ENCODE results near the gene ADAMTS13. TPM values are rescaled to one million over a fixed set of nuclear protein-coding genes. Genes with fewer than 3 reads are reported as not detected.
"Not testable (repeated sequence)": the region's sequence is repeated elsewhere in the genome, so short reads cannot be mapped to it uniquely, and the experiment has no call there.

Gene ADAMTS13
- polyA plus RNA-seq, 1 experiment, result 0.86 TPM

- POLR2A ChIA-PET, result no interaction called here
- CTCF ChIA-PET, result no interaction called here
These were observed 34.5 kb upstream of the ADAMTS13 start for GRCh38 chr9:133387680-133388079.

DNA sequence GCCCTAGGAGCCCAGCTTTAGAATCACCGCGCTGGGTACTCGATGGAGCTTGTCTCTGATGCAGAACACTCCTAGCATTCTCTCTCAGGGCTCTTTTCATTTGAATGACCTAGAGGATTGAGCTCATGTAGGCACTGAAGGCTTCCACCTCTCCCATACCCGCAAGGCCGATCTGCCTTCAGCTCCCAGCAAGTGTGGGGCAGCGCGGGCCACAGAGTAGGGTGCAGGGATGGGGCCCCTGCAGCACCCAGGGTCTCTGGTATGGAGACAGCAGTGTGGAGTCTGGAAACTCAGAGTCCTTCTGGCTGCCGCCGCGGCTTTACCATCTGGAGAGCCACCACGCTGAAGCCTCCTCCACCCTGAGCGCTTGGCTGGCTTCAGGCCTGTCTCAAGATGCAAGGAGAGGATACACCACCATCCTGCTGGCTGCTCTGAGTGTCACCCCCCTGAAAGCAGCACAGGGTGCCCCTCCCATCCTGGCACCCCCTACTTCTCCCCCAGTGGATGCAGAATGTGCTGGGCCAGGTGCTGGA is 33.1 kb upstream of the ADAMTS13 start:
- no peak for DNase-seq (ENCODE audit: low read depth, low spot score)
- TF ChIP-seq, protein P1, sequence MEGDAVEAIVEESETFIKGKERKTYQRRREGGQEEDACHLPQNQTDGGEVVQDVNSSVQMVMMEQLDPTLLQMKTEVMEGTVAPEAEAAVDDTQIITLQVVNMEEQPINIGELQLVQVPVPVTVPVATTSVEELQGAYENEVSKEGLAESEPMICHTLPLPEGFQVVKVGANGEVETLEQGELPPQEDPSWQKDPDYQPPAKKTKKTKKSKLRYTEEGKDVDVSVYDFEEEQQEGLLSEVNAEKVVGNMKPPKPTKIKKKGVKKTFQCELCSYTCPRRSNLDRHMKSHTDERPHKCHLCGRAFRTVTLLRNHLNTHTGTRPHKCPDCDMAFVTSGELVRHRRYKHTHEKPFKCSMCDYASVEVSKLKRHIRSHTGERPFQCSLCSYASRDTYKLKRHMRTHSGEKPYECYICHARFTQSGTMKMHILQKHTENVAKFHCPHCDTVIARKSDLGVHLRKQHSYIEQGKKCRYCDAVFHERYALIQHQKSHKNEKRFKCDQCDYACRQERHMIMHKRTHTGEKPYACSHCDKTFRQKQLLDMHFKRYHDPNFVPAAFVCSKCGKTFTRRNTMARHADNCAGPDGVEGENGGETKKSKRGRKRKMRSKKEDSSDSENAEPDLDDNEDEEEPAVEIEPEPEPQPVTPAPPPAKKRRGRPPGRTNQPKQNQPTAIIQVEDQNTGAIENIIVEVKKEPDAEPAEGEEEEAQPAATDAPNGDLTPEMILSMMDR (IDR thresholded peaks at IDR 0.05; ENCODE audit: low read depth, low read length), result no peak
- no peaks in the 10 kb centered on the region for H3K9me3 ChIP-seq (ENCODE audit: control insufficient read depth, insufficient read depth, low read length)
- H3K4me3 ChIP-seq (ENCODE audit: low read depth, low read length), result no peak overlapping the region
- H3K27ac ChIP-seq (ENCODE audit: low read depth, low read length), result no peak overlapping the region
- CTCF ChIA-PET, result no interaction called here
- POLR2A ChIA-PET, result no interaction called here
- peaks cover 5% of the 10 kb centered on the region for H3K27me3 ChIP-seq (ENCODE audit: control insufficient read depth, insufficient read depth, low read length)

More at GRCh38 chr9:133387680-133388079, 34.5 kb upstream of the ADAMTS13 start:
- Histone ChIP-seq H3K27me3 (ENCODE audit: control insufficient read depth, insufficient read depth, low read length) (peaks cover 3% of the 10 kb centered on the region), H3K4me3 (ENCODE audit: low read depth, low read length) (no peak overlapping the region), H3K9me3 (ENCODE audit: control insufficient read depth, insufficient read depth, low read length) (no peaks in the 10 kb centered on the region), H3K27ac (ENCODE audit: low read depth, low read length) (no peak overlapping the region)
- TF ChIP-seq, protein P1 (IDR thresholded peaks at IDR 0.05; ENCODE audit: low read depth, low read length), result no peak
- no peak for DNase-seq (ENCODE audit: low read depth, low spot score)

DNA sequence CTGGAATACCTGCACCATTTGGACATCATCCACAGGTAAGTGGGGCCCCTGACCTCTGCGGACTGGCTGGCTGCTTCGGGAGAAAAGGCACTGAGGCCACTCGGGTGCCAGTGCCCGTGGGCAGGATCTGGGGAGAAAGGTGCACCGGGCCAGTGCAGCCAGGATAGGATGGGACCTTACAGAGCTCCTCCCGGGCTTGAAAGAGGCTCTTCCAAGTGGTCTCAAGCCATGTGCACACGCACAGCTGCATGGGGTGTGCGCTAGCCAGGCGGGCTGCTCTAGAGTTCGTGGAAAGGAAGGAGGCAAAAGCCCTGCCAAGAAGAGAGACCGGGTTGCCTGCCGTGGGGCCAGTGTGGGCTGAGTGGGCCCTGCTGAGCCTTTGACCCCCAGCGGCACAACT is 32.6 kb upstream of the ADAMTS13 start:
- Histone ChIP-seq H3K27me3 (ENCODE audit: control insufficient read depth, insufficient read depth, low read length) (peaks cover 5% of the 10 kb centered on the region), H3K4me3 (ENCODE audit: low read depth, low read length) (no peak overlapping the region), H3K9me3 (ENCODE audit: control insufficient read depth, insufficient read depth, low read length) (no peaks in the 10 kb centered on the region), H3K27ac (ENCODE audit: low read depth, low read length) (no peak overlapping the region)
- TF ChIP-seq, protein P1 (IDR thresholded peaks at IDR 0.05; ENCODE audit: low read depth, low read length), result no peak
- POLR2A ChIA-PET, result no interaction called here
- CTCF ChIA-PET, result no interaction called here
- DNase-seq (ENCODE audit: low read depth, low spot score), result no peak

DNA sequence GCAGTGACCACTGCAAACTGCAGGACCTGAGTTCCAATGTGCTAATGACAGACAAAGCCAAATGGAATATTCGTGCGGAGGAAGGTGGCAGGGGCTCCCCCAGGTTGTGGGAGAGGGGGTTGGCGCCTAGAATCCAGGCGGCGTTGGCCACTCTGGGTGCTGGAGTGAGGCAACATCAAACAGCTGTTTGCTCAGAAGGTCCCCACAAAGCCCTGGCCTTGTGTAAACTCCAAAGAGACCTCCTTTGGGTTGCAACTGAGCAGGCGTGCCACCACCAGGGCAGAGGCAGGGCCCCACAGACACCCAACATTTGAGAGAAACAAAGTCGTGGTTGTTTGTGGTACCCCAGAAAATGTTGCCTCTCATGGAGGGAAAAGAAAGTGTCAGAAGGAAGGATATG is 31.5 kb upstream of the ADAMTS13 start:
- Histone ChIP-seq H3K27ac (ENCODE audit: low read depth, low read length) (no peak overlapping the region), H3K27me3 (ENCODE audit: control insufficient read depth, insufficient read depth, low read length) (peaks cover 5% of the 10 kb centered on the region), H3K4me3 (ENCODE audit: low read depth, low read length) (no peak overlapping the region), H3K9me3 (ENCODE audit: control insufficient read depth, insufficient read depth, low read length) (no peaks in the 10 kb centered on the region)
- TF ChIP-seq, protein P1 (IDR thresholded peaks at IDR 0.05; ENCODE audit: low read depth, low read length), result no peak
- DNase-seq (ENCODE audit: low read depth, low spot score), result no peak
- ChIA-PET POLR2A (no interaction called here), CTCF (interaction anchor here (0.7 kb wide), 1 partner anchor 26 kb away, joined by 4 read pairs; no protein-coding TSS in a partner anchor)

DNA sequence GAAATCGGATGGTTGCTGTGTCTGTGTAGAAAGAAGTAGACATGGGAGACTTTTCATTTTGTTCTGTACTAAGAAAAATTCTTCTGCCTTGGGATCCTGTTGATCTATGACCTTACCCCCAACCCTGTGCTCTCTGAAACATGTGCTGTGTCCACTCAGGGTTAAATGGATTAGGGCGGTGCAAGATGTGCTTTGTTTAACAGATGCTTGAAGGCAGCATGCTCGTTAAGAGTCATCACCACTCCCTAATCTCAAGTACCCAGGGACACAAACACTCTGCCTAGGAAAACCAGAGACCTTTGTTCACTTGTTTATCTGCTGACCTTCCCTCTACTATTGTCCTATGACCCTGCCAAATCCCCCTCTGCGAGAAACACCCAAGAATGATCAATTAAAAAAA is 30.7 kb upstream of the ADAMTS13 start:
- H3K9me3 ChIP-seq (ENCODE audit: control insufficient read depth, insufficient read depth, low read length); POLR2A ChIA-PET; CTCF ChIA-PET; H3K27me3 ChIP-seq (ENCODE audit: control insufficient read depth, insufficient read depth, low read length); H3K27ac ChIP-seq (ENCODE audit: low read depth, low read length); DNase-seq (ENCODE audit: low read depth, low spot score); H3K4me3 ChIP-seq (ENCODE audit: low read depth, low read length): not testable (repeated sequence)

DNA sequence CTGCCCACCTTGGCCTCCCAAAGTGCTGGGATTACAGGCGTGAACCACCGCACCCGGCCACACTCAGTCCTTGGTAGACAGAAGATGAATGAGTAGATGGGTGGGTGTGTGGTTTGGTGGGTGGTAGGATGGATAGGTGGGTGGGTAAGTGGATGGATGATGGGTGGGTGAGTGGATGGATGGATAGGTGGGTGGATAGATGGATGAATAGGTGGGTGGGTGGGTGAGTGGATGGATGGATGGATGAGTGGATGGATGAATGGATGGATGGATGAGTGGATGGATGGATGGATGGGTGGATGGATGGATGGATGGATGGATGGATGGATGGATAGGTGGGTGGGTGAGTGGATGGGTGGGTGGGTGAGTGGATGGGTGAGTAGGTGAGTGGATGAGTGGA is 29.9 kb upstream of the ADAMTS13 start:
- CTCF ChIA-PET; H3K4me3 ChIP-seq (ENCODE audit: low read depth, low read length); H3K27ac ChIP-seq (ENCODE audit: low read depth, low read length); DNase-seq (ENCODE audit: low read depth, low spot score); POLR2A ChIA-PET; H3K9me3 ChIP-seq (ENCODE audit: control insufficient read depth, insufficient read depth, low read length): not testable (repeated sequence)
- peaks cover 10% of the 10 kb centered on the region for H3K27me3 ChIP-seq (ENCODE audit: control insufficient read depth, insufficient read depth, low read length)
